Endothelial cell of umbilical vein (primary cell): ENCODE results near the gene PAGE5. TPM values are rescaled to one million over a fixed set of nuclear protein-coding genes. Genes with fewer than 3 reads are reported as not detected.

Experiments
- BruUV-seq: library from RNA; stranded (reverse); fragments of 400-500 nt; replicated peaks from 2 replicates; lab custom pipeline; 2021; lab: Mats Ljungman, UMichigan
- CTCF ChIA-PET: fragments of 300-600, 350-600 bp; sonication (Branson Sonifier 250); formaldehyde crosslinking; loops from one replicate; lab custom pipeline; 2021; ENCODE audit warnings: antibody characterized with exemption, inconsistent platforms; lab: Charles Lee
- POLR2A ChIA-PET: fragments of 300-600, 350-600 bp; sonication (Branson Sonifier 250); formaldehyde crosslinking; loops from one replicate; lab custom pipeline; 2021; ENCODE audit warnings: antibody characterized with exemption, inconsistent platforms; lab: Charles Lee
- DNase-seq: peaks from one replicate; pipeline ENCODE4 v3.0.0-alpha.2; 2011; ENCODE audit warnings: low read depth, low spot score
- FAIRE-seq: peaks from 2 replicates; lab custom pipeline; 2011; peaks lifted over from hg19 to GRCh38; lab: Jason Lieb, UNC
- H2AFZ ChIP-seq: 2 replicates; pipeline ENCODE4 v1.6.0; 2012; ENCODE audit warnings: low read depth, low read length, control low read depth, inconsistent platforms
- H3K27ac ChIP-seq: 2 replicates; pipeline ENCODE4 v1.5.1; 2011; ENCODE audit warnings: low read depth, mild to moderate bottlenecking, control low read depth, low read length, moderate library complexity; ENCODE audit not compliant: insufficient read depth
- H3K27me3 ChIP-seq, 2 experiments: 2 replicates each; pipeline versions ENCODE4 v1.6.0 to v1.6.1; 2011; ENCODE audit warnings: low read length in 2 of 2, mixed read lengths in 1 of 2; ENCODE audit not compliant: control insufficient read depth in 2 of 2, insufficient read depth in 2 of 2
- H3K36me3 ChIP-seq, 2 experiments: 2 replicates in 1 of 2; 3 replicates in 1 of 2; pipeline ENCODE4 v1.5.1; 2011; ENCODE audit warnings: low read length in 2 of 2, mild to moderate bottlenecking in 1 of 2, moderate library complexity in 1 of 2; ENCODE audit not compliant: control insufficient read depth in 2 of 2, insufficient read depth in 2 of 2; ENCODE audit errors: extremely low read depth in 1 of 2
- H3K4me1 ChIP-seq: 3 replicates; pipeline ENCODE4 v1.5.1; 2011; ENCODE audit warnings: mild to moderate bottlenecking, low read length; ENCODE audit not compliant: control insufficient read depth, insufficient read depth; ENCODE audit errors: extremely low read depth
- H3K4me2 ChIP-seq: 2 replicates; pipeline ENCODE4 v1.6.1; 2011; ENCODE audit warnings: low read length, control low read depth, mixed read lengths; ENCODE audit not compliant: insufficient read depth
- H3K4me3 ChIP-seq, 3 experiments: fragments of 200-600 bp in 1 of 3; sonication (generic), shearing (Covaris generic) in 1 of 3; replicated peaks in 1 of 3; 2 replicates each; pipeline ENCODE4 v1.5.1; 2011 to 2016; ENCODE audit warnings: control low read depth in 3 of 3, low read length in 3 of 3, mild to moderate bottlenecking in 2 of 3, inconsistent platforms in 1 of 3, low read depth in 1 of 3, moderate library complexity in 1 of 3; ENCODE audit not compliant: insufficient read depth in 1 of 3
- H3K79me2 ChIP-seq: 2 replicates; pipeline ENCODE4 v1.6.0; 2012; ENCODE audit warnings: low read length, inconsistent platforms; ENCODE audit not compliant: control insufficient read depth, insufficient read depth
- H3K9ac ChIP-seq: replicated peaks from 2 replicates; pipeline ENCODE3; 2011; ENCODE audit warnings: low read length, control low read depth; ENCODE audit not compliant: insufficient read depth; ENCODE audit errors: extremely low read depth
- H3K9me1 ChIP-seq: replicated peaks from 3 replicates; pipeline ENCODE4 v1.6.0; 2011; ENCODE audit warnings: mild to moderate bottlenecking, low read length; ENCODE audit not compliant: control insufficient read depth, insufficient read depth; ENCODE audit errors: extremely low read depth
- H3K9me3 ChIP-seq: replicated peaks from 2 replicates; pipeline ENCODE4 v1.5.1; 2012; ENCODE audit warnings: low read length, inconsistent platforms; ENCODE audit not compliant: control insufficient read depth, insufficient read depth
- H4K20me1 ChIP-seq: replicated peaks from 2 replicates; pipeline ENCODE3; 2011; ENCODE audit warnings: mild to moderate bottlenecking, low read length; ENCODE audit not compliant: control insufficient read depth, insufficient read depth; ENCODE audit errors: extremely low read depth
- CTCF ChIP-seq, 2 donors: IDR thresholded peaks; 1 replicate in 1 of 2; 2 replicates in 1 of 2; pipeline ENCODE4 v1.5.1; 2011; ENCODE audit warnings: low read length in 2 of 2, mild to moderate bottlenecking in 2 of 2, moderate library complexity in 2 of 2, control low read depth in 1 of 2, inconsistent platforms in 1 of 2, low read depth in 1 of 2; ENCODE audit not compliant: insufficient read depth in 1 of 2; ENCODE audit errors: extremely low read depth in 1 of 2
- EZH2 ChIP-seq: IDR thresholded peaks from 2 replicates; pipeline ENCODE4 v1.6.1; 2012; ENCODE audit warnings: borderline replicate concordance, low read depth, mild to moderate bottlenecking, moderate library complexity, low read length, inconsistent platforms; ENCODE audit not compliant: severe bottlenecking
- FOS ChIP-seq: IDR thresholded peaks from 2 replicates; pipeline ENCODE4 v1.6.1; 2011; ENCODE audit warnings: mild to moderate bottlenecking, low read length, moderate library complexity, borderline replicate concordance; ENCODE audit not compliant: insufficient read depth
- GATA2 ChIP-seq: IDR thresholded peaks from 2 replicates; pipeline ENCODE4 v1.7.0; 2011; ENCODE audit warnings: low read depth, mild to moderate bottlenecking, moderate library complexity, mixed read lengths, low read length; ENCODE audit not compliant: insufficient read length, insufficient read depth
- JUN ChIP-seq: IDR thresholded peaks from 2 replicates; pipeline ENCODE4 v1.6.1; 2011; ENCODE audit warnings: borderline replicate concordance, low read depth; ENCODE audit not compliant: insufficient read length, insufficient read depth
- MYC ChIP-seq: IDR thresholded peaks from one replicate; pipeline ENCODE4 v1.6.1; 2011; ENCODE audit warnings: mild to moderate bottlenecking, low read depth, low read length
- POLR2A ChIP-seq: IDR thresholded peaks from 2 replicates; pipeline ENCODE4 v1.6.1; 2012; ENCODE audit warnings: low read depth, mild to moderate bottlenecking, control low read depth, low read length
- POLR2AphosphoS5 ChIP-seq: IDR thresholded peaks from 2 replicates; pipeline ENCODE4 v1.6.1; 2012; ENCODE audit warnings: low read depth, mild to moderate bottlenecking, control low read depth, low read length, moderate library complexity; ENCODE audit not compliant: insufficient read depth
- dilution Hi-C: fragments of 300-500 bp; cut with MboI; formaldehyde crosslinking; loops from one replicate; pipeline ENCODE4 v1.15.0; 2019; ENCODE audit warnings: low sequenced_read_pairs; ENCODE audit not compliant: extremely low pct_ligation_motif_present
- intact Hi-C: fragments of 100-400 bp; cut with micrococcal nuclease; formaldehyde crosslinking; loops from one replicate; pipeline ENCODE4 v1.10.0; 2022
- polyA plus RNA-seq, 4 experiments: library from polyadenylated mRNA; depleted of rRNA in 3 of 4; stranded (reverse) in 3 of 4; unstranded in 1 of 4; fragments of >200 nt; gene quantifications; 2 replicates each; pipeline versions ENCODE4 v1.2.1 to v1.2.3, GENCODE V29; 2011 to 2012; ENCODE audit warnings: missing spikeins in 1 of 4
- total RNA-seq: library from RNA; stranded (reverse); gene quantifications from 2 replicates; pipeline ENCODE4 v1.2.3, GENCODE V29; 2021
- TF ChIP-seq, protein P1 (sequence below): IDR thresholded peaks from 2 replicates; pipeline ENCODE4 v1.6.1; 2011; ENCODE audit not compliant: insufficient read depth, insufficient read length

PAGE5 gene
- total and polyA plus RNA-seq, 2 donors (not counting 3 experiments of a cell fraction or from before 2014, with no cell fraction given), result not detected

DNA sequence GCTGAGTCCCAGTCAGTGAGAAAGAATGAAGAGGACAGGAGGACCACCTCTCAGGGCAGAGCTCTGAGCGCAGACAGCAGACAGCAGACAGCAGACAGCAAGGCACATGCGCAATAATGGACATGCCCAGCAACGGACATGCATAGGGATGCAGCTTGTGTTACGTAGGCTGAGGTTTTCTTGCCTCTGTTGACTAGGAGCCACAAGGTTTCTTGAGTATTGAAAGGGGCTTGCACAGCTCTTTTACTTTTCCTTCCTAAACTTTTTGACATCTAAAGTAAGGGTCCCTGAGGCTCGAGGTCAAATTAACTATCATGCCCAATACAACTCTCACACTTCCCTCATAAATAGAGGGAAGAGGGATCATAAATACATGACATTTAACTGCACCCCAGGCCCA, 44.7 kb downstream of the PAGE5 start, which contains the start of gene PAGE3:
TSS of gene PAGE3 (minus strand) at position 101 of the 400 bp plus-strand sequence. CDS start 1,013 bp downstream, outside the sequence.
- H3K27ac ChIP-seq, result no peak within 1 kb of the TSS
- ChIA-PET POLR2A (no interaction called here), CTCF (no interaction called here)
- H3K79me2 ChIP-seq, result no peaks in the 10 kb centered on the region
- H3K27me3 ChIP-seq, result no peaks in the 10 kb centered on the region
- DNase-seq (no peak), FAIRE-seq (no peak)
- intact Hi-C loops, result no loop called here
- H2AFZ ChIP-seq, result no peak within 1 kb of the TSS
- no peaks in the 10 kb centered on the region for H4K20me1 ChIP-seq
- no peak for TF ChIP-seq FOS
- no peak for TF ChIP-seq CTCF (IDR thresholded peaks at IDR 0.05; ENCODE audit: extremely low read depth in 1 of 2, insufficient read depth in 1 of 2, low read depth in 1 of 2, low read length in 2 of 2)
- no peak for TF ChIP-seq POLR2A
- TF ChIP-seq, protein P1, sequence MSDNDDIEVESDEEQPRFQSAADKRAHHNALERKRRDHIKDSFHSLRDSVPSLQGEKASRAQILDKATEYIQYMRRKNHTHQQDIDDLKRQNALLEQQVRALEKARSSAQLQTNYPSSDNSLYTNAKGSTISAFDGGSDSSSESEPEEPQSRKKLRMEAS, result no peak
- no peak for TF ChIP-seq GATA2
- no peak for TF ChIP-seq EZH2
- no peak for TF ChIP-seq JUN
- no peak for TF ChIP-seq POLR2AphosphoS5
- TF ChIP-seq MYC, result no peak
- no TSS peak for BruUV-seq
- dilution Hi-C loops, result no loop called here
- H3K4me2 ChIP-seq, result no peak within 1 kb of the TSS
- no peaks in the 10 kb centered on the region for H3K36me3 ChIP-seq
- H3K9ac ChIP-seq, result no peak within 1 kb of the TSS
- H3K9me1 ChIP-seq, result no peaks in the 10 kb centered on the region
- no peaks in the 10 kb centered on the region for H3K4me1 ChIP-seq
- no peak within 1 kb of the TSS for H3K4me3 ChIP-seq
- H3K9me3 ChIP-seq, result no peaks in the 10 kb centered on the region

Other genes with a start within 250 kb of the PAGE5 start
- 0.16 and 0.20 TPM in 2 replicates for gene PFKFB1, start 226.2 kb upstream of the PAGE5 start, total RNA-seq
- gene PFKFB1, start 226.2 kb upstream of the PAGE5 start, polyA plus RNA-seq, result 0.16 and 0.18 TPM in 2 replicates
- 22.7 and 26.6 TPM in 2 replicates for gene APEX2, start 220.0 kb upstream of the PAGE5 start, total RNA-seq
- gene APEX2, start 220.0 kb upstream of the PAGE5 start, polyA plus RNA-seq, result 54.1 and 55.9 TPM in 2 replicates
- gene ALAS2, start 189.4 kb upstream of the PAGE5 start, total RNA-seq, result not detected in 2 replicates
- not detected in 2 replicates for gene ALAS2, start 189.4 kb upstream of the PAGE5 start, polyA plus RNA-seq
- gene PAGE2B, start 145.3 kb upstream of the PAGE5 start, total RNA-seq, result not detected in 2 replicates
- gene PAGE2B, start 145.3 kb upstream of the PAGE5 start, polyA plus RNA-seq, result not detected in 2 replicates
- gene PAGE2, start 131.3 kb upstream of the PAGE5 start, total RNA-seq, result not detected in 2 replicates
- gene PAGE2, start 131.3 kb upstream of the PAGE5 start, polyA plus RNA-seq, result not detected in 2 replicates
- not detected in 2 replicates for gene PAGE3, start 44.6 kb downstream of the PAGE5 start, total RNA-seq
- not detected in 2 replicates for gene PAGE3, start 44.6 kb downstream of the PAGE5 start, polyA plus RNA-seq
- gene MAGEH1, start 231.8 kb downstream of the PAGE5 start, total RNA-seq, result 15.1 and 15.8 TPM in 2 replicates
- 31.8 and 32.2 TPM in 2 replicates for gene MAGEH1, start 231.8 kb downstream of the PAGE5 start, polyA plus RNA-seq